ENCODE results near the gene MCF2L.
A peak's percentile ranks its signal among the peaks of the same experiment; 100 is the strongest.

The MCF2L gene

GRCh38 chr13:113125506-113126264 is 156.7 kb downstream of the MCF2L start:
- H3K4me1 Mint-ChIP-seq (ENCODE audit: low read depth), result peaks cover 4% of the 10 kb centered on the region
- H3K36me3 Mint-ChIP-seq (ENCODE audit: low read depth), result no peaks in the 10 kb centered on the region
- H3K27me3 Mint-ChIP-seq, result peaks cover 28% of the 10 kb centered on the region
- peak; percentile 18 for DNase-seq
- H3K27ac Mint-ChIP-seq, result no peak overlapping the region
- H3K4me3 Mint-ChIP-seq, result no peak overlapping the region
- no peaks in the 10 kb centered on the region for H3K9me3 Mint-ChIP-seq

GRCh38 chr13:113126265-113127150 is 157.5 kb downstream of the MCF2L start:
- Mint-ChIP-seq H3K4me1 (ENCODE audit: low read depth) (peaks cover 4% of the 10 kb centered on the region), H3K4me3 (no peak overlapping the region), H3K36me3 (ENCODE audit: low read depth) (no peaks in the 10 kb centered on the region), H3K9me3 (no peaks in the 10 kb centered on the region), H3K27ac (no peak overlapping the region), H3K27me3 (peaks cover 30% of the 10 kb centered on the region)
- peak; percentile 22 for DNase-seq

GRCh38 chr13:113129480-113129879 is 160.5 kb downstream of the MCF2L start:
- H3K36me3 Mint-ChIP-seq (ENCODE audit: low read depth), result no peaks in the 10 kb centered on the region
- peaks cover 30% of the 10 kb centered on the region for H3K27me3 Mint-ChIP-seq
- no peaks in the 10 kb centered on the region for H3K9me3 Mint-ChIP-seq
- H3K4me1 Mint-ChIP-seq (ENCODE audit: low read depth), result peaks cover 4% of the 10 kb centered on the region
- H3K27ac Mint-ChIP-seq, result no peak overlapping the region
- no peak overlapping the region for H3K4me3 Mint-ChIP-seq
- peak; percentile 27 for DNase-seq

GRCh38 chr13:113129921-113130750 is 161.1 kb downstream of the MCF2L start:
- peak; percentile 37 for DNase-seq
- Mint-ChIP-seq H3K27ac (no peak overlapping the region), H3K4me3 (no peak overlapping the region), H3K27me3 (peaks cover 30% of the 10 kb centered on the region), H3K36me3 (ENCODE audit: low read depth) (no peaks in the 10 kb centered on the region), H3K4me1 (ENCODE audit: low read depth) (peaks cover 4% of the 10 kb centered on the region), H3K9me3 (no peaks in the 10 kb centered on the region)

- Mint-ChIP-seq H3K9me3 (no peaks in the 10 kb centered on the region), H3K36me3 (ENCODE audit: low read depth) (no peaks in the 10 kb centered on the region), H3K4me1 (ENCODE audit: low read depth) (no peaks in the 10 kb centered on the region), H3K27ac (no peak overlapping the region), H3K27me3 (peaks cover 4% of the 10 kb centered on the region), H3K4me3 (no peak overlapping the region)
- no peak for DNase-seq
These were observed 166.3 kb downstream of the MCF2L start for GRCh38 chr13:113135281-113135760.

- no peak for DNase-seq
These were observed 168.8 kb downstream of the MCF2L start for GRCh38 chr13:113137691-113138298.

GRCh38 chr13:113138792-113139551 is 170.0 kb downstream of the MCF2L start:
- Mint-ChIP-seq H3K4me1 (ENCODE audit: low read depth) (no peaks in the 10 kb centered on the region), H3K4me3 (no peak overlapping the region), H3K27ac (no peak overlapping the region), H3K27me3 (no peaks in the 10 kb centered on the region), H3K9me3 (no peaks in the 10 kb centered on the region), H3K36me3 (ENCODE audit: low read depth) (no peaks in the 10 kb centered on the region)
- DNase-seq, result no peak

More at GRCh38 chr13:113137691-113138298, 168.8 kb downstream of the MCF2L start:
- no peak overlapping the region for H3K4me3 Mint-ChIP-seq
- H3K4me1 Mint-ChIP-seq (ENCODE audit: low read depth), result no peaks in the 10 kb centered on the region
- H3K27me3 Mint-ChIP-seq, result no peaks in the 10 kb centered on the region
- H3K36me3 Mint-ChIP-seq (ENCODE audit: low read depth), result no peaks in the 10 kb centered on the region
- H3K27ac Mint-ChIP-seq, result no peak overlapping the region
- no peaks in the 10 kb centered on the region for H3K9me3 Mint-ChIP-seq

GRCh38 chr13:113139577-113139976 is 170.6 kb downstream of the MCF2L start:
- DNase-seq, result no peak
- no peaks in the 10 kb centered on the region for H3K4me1 Mint-ChIP-seq (ENCODE audit: low read depth)
- H3K27ac Mint-ChIP-seq, result no peak overlapping the region
- no peaks in the 10 kb centered on the region for H3K9me3 Mint-ChIP-seq
- no peak overlapping the region for H3K4me3 Mint-ChIP-seq
- no peaks in the 10 kb centered on the region for H3K36me3 Mint-ChIP-seq (ENCODE audit: low read depth)
- no peaks in the 10 kb centered on the region for H3K27me3 Mint-ChIP-seq

GRCh38 chr13:113140677-113141600 is 171.9 kb downstream of the MCF2L start:
- no peaks in the 10 kb centered on the region for H3K9me3 Mint-ChIP-seq
- H3K27ac Mint-ChIP-seq, result no peak overlapping the region
- no peaks in the 10 kb centered on the region for H3K36me3 Mint-ChIP-seq (ENCODE audit: low read depth)
- H3K27me3 Mint-ChIP-seq, result no peaks in the 10 kb centered on the region
- peak; percentile 21 for DNase-seq
- peaks cover 7% of the 10 kb centered on the region for H3K4me1 Mint-ChIP-seq (ENCODE audit: low read depth)
- H3K4me3 Mint-ChIP-seq, result no peak overlapping the region

GRCh38 chr13:113141601-113141970 is 172.6 kb downstream of the MCF2L start:
- H3K4me3 Mint-ChIP-seq, result no peak overlapping the region
- no peaks in the 10 kb centered on the region for H3K9me3 Mint-ChIP-seq
- no peaks in the 10 kb centered on the region for H3K36me3 Mint-ChIP-seq (ENCODE audit: low read depth)
- no peak for DNase-seq
- peaks cover 11% of the 10 kb centered on the region for H3K4me1 Mint-ChIP-seq (ENCODE audit: low read depth)
- no peaks in the 10 kb centered on the region for H3K27me3 Mint-ChIP-seq
- H3K27ac Mint-ChIP-seq, result no peak overlapping the region

GRCh38 chr13:113142876-113143275 is 173.9 kb downstream of the MCF2L start:
- H3K4me1 Mint-ChIP-seq (ENCODE audit: low read depth), result peaks cover 11% of the 10 kb centered on the region
- H3K27me3 Mint-ChIP-seq, result no peaks in the 10 kb centered on the region
- H3K4me3 Mint-ChIP-seq, result no peak overlapping the region
- H3K36me3 Mint-ChIP-seq (ENCODE audit: low read depth), result no peaks in the 10 kb centered on the region
- H3K27ac Mint-ChIP-seq, result no peak overlapping the region
- no peaks in the 10 kb centered on the region for H3K9me3 Mint-ChIP-seq
- DNase-seq, result peak; percentile 9

- H3K9me3 Mint-ChIP-seq, result no peaks in the 10 kb centered on the region
- no peaks in the 10 kb centered on the region for H3K27me3 Mint-ChIP-seq
- DNase-seq, result peak; percentile 25
- H3K27ac Mint-ChIP-seq, result no peak overlapping the region
- H3K36me3 Mint-ChIP-seq (ENCODE audit: low read depth), result no peaks in the 10 kb centered on the region
- H3K4me1 Mint-ChIP-seq (ENCODE audit: low read depth), result peaks cover 11% of the 10 kb centered on the region
- H3K4me3 Mint-ChIP-seq, result no peak overlapping the region
These were observed 174.6 kb downstream of the MCF2L start for GRCh38 chr13:113143466-113144254.

Measured in activated T-cell treated with anti-CD3 and anti-CD28 coated beads, Interleukin-2, amount 50 U/mL, for 24 hours (primary cell).